PC-3 (cell line): Measurements from ENCODE around the gene EPB41L2.

Experiments
- EZH2phosphoT487 ChIP-seq: fragments of 300-600 bp; sonication (generic); IDR thresholded peaks from 2 replicates; pipeline ENCODE4 v1.6.1; 2018; ENCODE audit warnings: mild to moderate bottlenecking, antibody characterized with exemption, low read length, borderline replicate concordance
- TF ChIP-seq, protein P1 (sequence below): fragments of 300-600 bp; sonication (generic); conservative IDR thresholded peaks from 2 replicates; pipeline ENCODE4 v1.5.1; 2017; ENCODE audit warnings: antibody characterized with exemption, low read depth, mild to moderate bottlenecking, low read length

DNA sequence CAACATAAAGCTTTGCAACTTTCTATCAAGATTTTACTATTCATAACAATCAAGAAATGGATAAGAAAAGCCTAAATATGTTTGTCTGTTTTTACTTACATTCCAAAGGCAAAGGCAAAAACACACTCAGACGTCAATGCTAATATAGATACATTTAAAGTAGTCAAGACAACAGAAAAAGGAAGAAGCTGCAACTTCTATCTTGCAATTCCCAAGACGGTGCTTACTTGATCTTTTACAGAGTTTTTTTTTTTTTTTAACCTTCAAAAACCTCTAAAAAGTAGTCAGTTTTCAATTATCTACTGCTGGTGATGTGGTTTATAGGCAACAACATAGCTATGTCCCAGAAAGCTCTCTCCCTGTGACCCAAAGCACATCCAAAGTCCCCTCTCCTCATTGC lies 58.1 kb downstream of the EPB41L2 start:
- TF ChIP-seq, protein P1, sequence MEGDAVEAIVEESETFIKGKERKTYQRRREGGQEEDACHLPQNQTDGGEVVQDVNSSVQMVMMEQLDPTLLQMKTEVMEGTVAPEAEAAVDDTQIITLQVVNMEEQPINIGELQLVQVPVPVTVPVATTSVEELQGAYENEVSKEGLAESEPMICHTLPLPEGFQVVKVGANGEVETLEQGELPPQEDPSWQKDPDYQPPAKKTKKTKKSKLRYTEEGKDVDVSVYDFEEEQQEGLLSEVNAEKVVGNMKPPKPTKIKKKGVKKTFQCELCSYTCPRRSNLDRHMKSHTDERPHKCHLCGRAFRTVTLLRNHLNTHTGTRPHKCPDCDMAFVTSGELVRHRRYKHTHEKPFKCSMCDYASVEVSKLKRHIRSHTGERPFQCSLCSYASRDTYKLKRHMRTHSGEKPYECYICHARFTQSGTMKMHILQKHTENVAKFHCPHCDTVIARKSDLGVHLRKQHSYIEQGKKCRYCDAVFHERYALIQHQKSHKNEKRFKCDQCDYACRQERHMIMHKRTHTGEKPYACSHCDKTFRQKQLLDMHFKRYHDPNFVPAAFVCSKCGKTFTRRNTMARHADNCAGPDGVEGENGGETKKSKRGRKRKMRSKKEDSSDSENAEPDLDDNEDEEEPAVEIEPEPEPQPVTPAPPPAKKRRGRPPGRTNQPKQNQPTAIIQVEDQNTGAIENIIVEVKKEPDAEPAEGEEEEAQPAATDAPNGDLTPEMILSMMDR = no peak
- TF ChIP-seq EZH2phosphoT487 = no peak
